HL-60 (cell line): ENCODE data around the gene EDEM2.

Experiments
- GABPA ChIP-seq: IDR thresholded peaks from 2 replicates; pipeline ENCODE4 v1.6.1; 2012; ENCODE audit warnings: low read depth
- POLR2AphosphoS5 ChIP-seq: IDR thresholded peaks from 2 replicates; pipeline ENCODE4 v1.6.1; 2012; ENCODE audit warnings: low read depth
- SPI1 ChIP-seq: IDR thresholded peaks from 2 replicates; pipeline ENCODE4 v1.6.1; 2012; ENCODE audit warnings: low read depth, mild to moderate bottlenecking, borderline replicate concordance
- TF ChIP-seq, protein P1 (sequence below): IDR thresholded peaks from 2 replicates; pipeline ENCODE4 v1.6.1; 2012; ENCODE audit warnings: low read depth; ENCODE audit not compliant: insufficient replicate concordance
- TF ChIP-seq, protein P2 (sequence below): IDR thresholded peaks from one replicate; pipeline ENCODE4 v1.5.1; 2011; ENCODE audit warnings: low read length, control low read depth, inconsistent platforms; ENCODE audit not compliant: insufficient read depth

DNA sequence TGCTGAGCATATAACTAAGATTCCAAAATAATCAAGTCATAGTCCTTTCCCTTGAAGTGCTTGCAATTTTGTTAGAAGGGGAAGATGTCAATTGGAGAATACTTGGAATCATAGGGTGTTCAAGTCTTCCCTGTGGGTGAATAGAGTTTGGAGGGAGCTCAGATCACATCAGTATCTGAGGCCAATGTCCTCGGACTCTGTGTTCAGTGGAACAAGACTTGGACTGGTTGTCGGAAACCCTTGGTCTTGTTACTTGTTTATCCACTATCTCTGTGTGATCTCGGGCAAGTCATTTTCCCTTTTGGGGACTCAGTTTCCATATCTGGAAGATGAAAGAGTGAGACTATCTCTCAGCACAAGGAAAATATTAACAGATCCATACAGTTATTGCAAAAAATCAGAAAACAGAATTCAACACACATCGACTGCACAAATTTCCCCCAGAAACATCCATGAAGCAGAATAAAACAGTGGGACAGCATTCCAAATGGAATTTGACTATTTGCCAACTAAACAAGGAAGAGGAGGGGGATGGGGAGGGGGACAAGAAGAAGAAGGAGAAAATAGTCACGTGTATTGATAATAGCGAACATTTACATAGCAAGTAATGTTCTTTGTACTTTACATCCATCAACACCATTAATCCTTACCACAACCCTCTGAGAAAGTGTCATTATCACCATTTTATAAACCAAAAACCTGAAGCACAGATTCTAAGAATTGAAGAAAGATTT lies 3.9 kb upstream of the EDEM2 start:
- TF ChIP-seq, protein P1, sequence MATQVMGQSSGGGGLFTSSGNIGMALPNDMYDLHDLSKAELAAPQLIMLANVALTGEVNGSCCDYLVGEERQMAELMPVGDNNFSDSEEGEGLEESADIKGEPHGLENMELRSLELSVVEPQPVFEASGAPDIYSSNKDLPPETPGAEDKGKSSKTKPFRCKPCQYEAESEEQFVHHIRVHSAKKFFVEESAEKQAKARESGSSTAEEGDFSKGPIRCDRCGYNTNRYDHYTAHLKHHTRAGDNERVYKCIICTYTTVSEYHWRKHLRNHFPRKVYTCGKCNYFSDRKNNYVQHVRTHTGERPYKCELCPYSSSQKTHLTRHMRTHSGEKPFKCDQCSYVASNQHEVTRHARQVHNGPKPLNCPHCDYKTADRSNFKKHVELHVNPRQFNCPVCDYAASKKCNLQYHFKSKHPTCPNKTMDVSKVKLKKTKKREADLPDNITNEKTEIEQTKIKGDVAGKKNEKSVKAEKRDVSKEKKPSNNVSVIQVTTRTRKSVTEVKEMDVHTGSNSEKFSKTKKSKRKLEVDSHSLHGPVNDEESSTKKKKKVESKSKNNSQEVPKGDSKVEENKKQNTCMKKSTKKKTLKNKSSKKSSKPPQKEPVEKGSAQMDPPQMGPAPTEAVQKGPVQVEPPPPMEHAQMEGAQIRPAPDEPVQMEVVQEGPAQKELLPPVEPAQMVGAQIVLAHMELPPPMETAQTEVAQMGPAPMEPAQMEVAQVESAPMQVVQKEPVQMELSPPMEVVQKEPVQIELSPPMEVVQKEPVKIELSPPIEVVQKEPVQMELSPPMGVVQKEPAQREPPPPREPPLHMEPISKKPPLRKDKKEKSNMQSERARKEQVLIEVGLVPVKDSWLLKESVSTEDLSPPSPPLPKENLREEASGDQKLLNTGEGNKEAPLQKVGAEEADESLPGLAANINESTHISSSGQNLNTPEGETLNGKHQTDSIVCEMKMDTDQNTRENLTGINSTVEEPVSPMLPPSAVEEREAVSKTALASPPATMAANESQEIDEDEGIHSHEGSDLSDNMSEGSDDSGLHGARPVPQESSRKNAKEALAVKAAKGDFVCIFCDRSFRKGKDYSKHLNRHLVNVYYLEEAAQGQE = no peak
- TF ChIP-seq, protein P2, sequence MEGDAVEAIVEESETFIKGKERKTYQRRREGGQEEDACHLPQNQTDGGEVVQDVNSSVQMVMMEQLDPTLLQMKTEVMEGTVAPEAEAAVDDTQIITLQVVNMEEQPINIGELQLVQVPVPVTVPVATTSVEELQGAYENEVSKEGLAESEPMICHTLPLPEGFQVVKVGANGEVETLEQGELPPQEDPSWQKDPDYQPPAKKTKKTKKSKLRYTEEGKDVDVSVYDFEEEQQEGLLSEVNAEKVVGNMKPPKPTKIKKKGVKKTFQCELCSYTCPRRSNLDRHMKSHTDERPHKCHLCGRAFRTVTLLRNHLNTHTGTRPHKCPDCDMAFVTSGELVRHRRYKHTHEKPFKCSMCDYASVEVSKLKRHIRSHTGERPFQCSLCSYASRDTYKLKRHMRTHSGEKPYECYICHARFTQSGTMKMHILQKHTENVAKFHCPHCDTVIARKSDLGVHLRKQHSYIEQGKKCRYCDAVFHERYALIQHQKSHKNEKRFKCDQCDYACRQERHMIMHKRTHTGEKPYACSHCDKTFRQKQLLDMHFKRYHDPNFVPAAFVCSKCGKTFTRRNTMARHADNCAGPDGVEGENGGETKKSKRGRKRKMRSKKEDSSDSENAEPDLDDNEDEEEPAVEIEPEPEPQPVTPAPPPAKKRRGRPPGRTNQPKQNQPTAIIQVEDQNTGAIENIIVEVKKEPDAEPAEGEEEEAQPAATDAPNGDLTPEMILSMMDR = no peak
- TF ChIP-seq POLR2AphosphoS5 (no peak), SPI1 (no peak), GABPA (no peak)
